ENCODE data around the gene SLC49A4.

Gene SLC49A4

DNA sequence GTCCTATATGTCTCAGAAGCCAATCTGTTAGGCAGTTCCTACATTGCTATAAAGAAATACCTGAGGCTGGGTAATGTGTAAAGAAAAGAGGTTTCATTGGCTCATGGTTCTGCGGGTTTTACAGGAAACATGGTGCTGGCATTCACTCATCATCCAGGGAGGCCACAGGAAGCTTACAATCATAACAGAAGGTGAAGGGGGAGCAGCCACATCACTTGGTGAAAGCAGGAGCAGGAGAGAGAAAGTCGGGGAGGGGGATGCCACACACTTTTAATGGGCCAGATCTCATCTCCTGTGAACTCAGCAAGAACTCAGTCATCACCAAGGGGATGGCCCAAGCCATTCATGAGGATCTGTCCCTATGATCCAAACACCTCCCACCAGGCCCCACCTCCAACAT lies 9.1 kb downstream of the SLC49A4 start:
- Histone ChIP-seq H3K9me3 (ENCODE audit: low read length) (no peaks in the 10 kb centered on the region), H3K4me1 (ENCODE audit: insufficient read depth, low read length, severe bottlenecking) (no peaks in the 10 kb centered on the region), H4K20me1 (ENCODE audit: insufficient read depth, low read length) (no peaks in the 10 kb centered on the region), H3K9me2 (ENCODE audit: low read depth, low read length) (no peaks in the 10 kb centered on the region), H3K4me3 (ENCODE audit: low read depth, low read length, poor library complexity, severe bottlenecking) (no peak overlapping the region), H3K9ac (ENCODE audit: low read length) (no peak overlapping the region), H3K27me3 (ENCODE audit: insufficient read depth, low read length) (no peaks in the 10 kb centered on the region), H3F3A (ENCODE audit: insufficient read depth, low read length) (no peaks in the 10 kb centered on the region), H3K36me3 (ENCODE audit: insufficient read depth, low read length) (no peaks in the 10 kb centered on the region), H2AFZ (ENCODE audit: low read length) (no peak overlapping the region), H3K27ac (ENCODE audit: low read depth, low read length, poor library complexity, severe bottlenecking) (no peak overlapping the region), H3K79me2 (ENCODE audit: insufficient read depth, low read length) (no peaks in the 10 kb centered on the region), H3K4me2 (ENCODE audit: low read length) (no peak overlapping the region)
- TF ChIP-seq, protein P1, sequence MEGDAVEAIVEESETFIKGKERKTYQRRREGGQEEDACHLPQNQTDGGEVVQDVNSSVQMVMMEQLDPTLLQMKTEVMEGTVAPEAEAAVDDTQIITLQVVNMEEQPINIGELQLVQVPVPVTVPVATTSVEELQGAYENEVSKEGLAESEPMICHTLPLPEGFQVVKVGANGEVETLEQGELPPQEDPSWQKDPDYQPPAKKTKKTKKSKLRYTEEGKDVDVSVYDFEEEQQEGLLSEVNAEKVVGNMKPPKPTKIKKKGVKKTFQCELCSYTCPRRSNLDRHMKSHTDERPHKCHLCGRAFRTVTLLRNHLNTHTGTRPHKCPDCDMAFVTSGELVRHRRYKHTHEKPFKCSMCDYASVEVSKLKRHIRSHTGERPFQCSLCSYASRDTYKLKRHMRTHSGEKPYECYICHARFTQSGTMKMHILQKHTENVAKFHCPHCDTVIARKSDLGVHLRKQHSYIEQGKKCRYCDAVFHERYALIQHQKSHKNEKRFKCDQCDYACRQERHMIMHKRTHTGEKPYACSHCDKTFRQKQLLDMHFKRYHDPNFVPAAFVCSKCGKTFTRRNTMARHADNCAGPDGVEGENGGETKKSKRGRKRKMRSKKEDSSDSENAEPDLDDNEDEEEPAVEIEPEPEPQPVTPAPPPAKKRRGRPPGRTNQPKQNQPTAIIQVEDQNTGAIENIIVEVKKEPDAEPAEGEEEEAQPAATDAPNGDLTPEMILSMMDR (IDR thresholded peaks at IDR 0.05; ENCODE audit: low read length): no peak
- no peak for TF ChIP-seq EZH2 (IDR thresholded peaks at IDR 0.05; ENCODE audit: borderline replicate concordance, low read length)

GRCh38 chr3:122810734-122811133 lies 15.9 kb downstream of the SLC49A4 start:
- Histone ChIP-seq H3K27ac (ENCODE audit: low read depth, low read length, poor library complexity, severe bottlenecking) (no peak overlapping the region), H3K27me3 (ENCODE audit: insufficient read depth, low read length) (no peaks in the 10 kb centered on the region), H3K9me3 (ENCODE audit: low read length) (no peaks in the 10 kb centered on the region), H3F3A (ENCODE audit: insufficient read depth, low read length) (no peaks in the 10 kb centered on the region), H3K4me1 (ENCODE audit: insufficient read depth, low read length, severe bottlenecking) (no peaks in the 10 kb centered on the region), H3K4me3 (ENCODE audit: low read depth, low read length, poor library complexity, severe bottlenecking) (no peak overlapping the region), H3K9me2 (ENCODE audit: low read depth, low read length) (no peaks in the 10 kb centered on the region), H3K4me2 (ENCODE audit: low read length) (no peak overlapping the region), H3K9ac (ENCODE audit: low read length) (no peak overlapping the region), H4K20me1 (ENCODE audit: insufficient read depth, low read length) (no peaks in the 10 kb centered on the region), H3K79me2 (ENCODE audit: insufficient read depth, low read length) (no peaks in the 10 kb centered on the region), H3K36me3 (ENCODE audit: insufficient read depth, low read length) (no peaks in the 10 kb centered on the region), H2AFZ (ENCODE audit: low read length) (no peak overlapping the region)
- TF ChIP-seq EZH2 (IDR thresholded peaks at IDR 0.05; ENCODE audit: borderline replicate concordance, low read length): no peak
- TF ChIP-seq, protein P1 (IDR thresholded peaks at IDR 0.05; ENCODE audit: low read length): no peak

- Histone ChIP-seq H4K20me1 (ENCODE audit: insufficient read depth, low read length) (no peaks in the 10 kb centered on the region), H3K36me3 (ENCODE audit: insufficient read depth, low read length) (peaks cover 3% of the 10 kb centered on the region; the same call in 1 of the 2 replicates), H3K4me2 (ENCODE audit: low read length) (no peak overlapping the region), H3K9me2 (ENCODE audit: low read depth, low read length) (no peaks in the 10 kb centered on the region), H3K79me2 (ENCODE audit: insufficient read depth, low read length) (no peaks in the 10 kb centered on the region), H3K9ac (ENCODE audit: low read length) (no peak overlapping the region), H3K4me1 (ENCODE audit: insufficient read depth, low read length, severe bottlenecking) (no peaks in the 10 kb centered on the region), H2AFZ (ENCODE audit: low read length) (no peak overlapping the region), H3K27me3 (ENCODE audit: insufficient read depth, low read length) (no peaks in the 10 kb centered on the region), H3K9me3 (ENCODE audit: low read length) (no peaks in the 10 kb centered on the region), H3K27ac (ENCODE audit: low read depth, low read length, poor library complexity, severe bottlenecking) (no peak overlapping the region), H3F3A (ENCODE audit: insufficient read depth, low read length) (no peaks in the 10 kb centered on the region), H3K4me3 (ENCODE audit: low read depth, low read length, poor library complexity, severe bottlenecking) (no peak overlapping the region)
- TF ChIP-seq EZH2 (IDR thresholded peaks at IDR 0.05; ENCODE audit: borderline replicate concordance, low read length): no peak
- TF ChIP-seq, protein P1 (IDR thresholded peaks at IDR 0.05; ENCODE audit: low read length): no peak
These were observed 21.7 kb downstream of the SLC49A4 start for GRCh38 chr3:122816587-122816986.
